ENCODE measurements around the gene DDX24.

- TF ChIP-seq CTCF (IDR thresholded peaks at IDR 0.05) (no peak), POLR2A (IDR thresholded peaks at IDR 0.05) (no peak)
Observed at GRCh38 chr14:94062344-94062940, 18.6 kb downstream of the DDX24 start.
